Stimulated activated CD4-positive, alpha-beta T cell treated with anti-CD3 and anti-CD28 coated beads, Interleukin-15, amount 100 ng/mL, for 1 hour (primary cell): ENCODE data around the gene ZFP69.

Source experiments
- DNase-seq, 2 donors: peaks; one replicate each; pipeline ENCODE4 v3.0.0-alpha.2; 2020; ENCODE audit warnings: low read depth in 1 of 2, low spot score in 1 of 2

ZFP69 gene

GRCh38 chr1:40508375-40509341, 31.6 kb downstream of the ZFP69 start, which contains the start of gene EXO5:
Gene EXO5, plus strand, starts transcription at chr1:40508767. Its CDS starts 5,778 bp downstream, at chr1:40514545.
- DNase-seq = peak; percentile 64 to 80

- DNase-seq = no peak
Measured at GRCh38 chr1:40519517-40519916, 42.4 kb downstream of the ZFP69 start.

- no peak for DNase-seq
Measured at GRCh38 chr1:40530735-40531380, 53.8 kb downstream of the ZFP69 start.

GRCh38 chr1:40531381-40532061, 54.4 kb downstream of the ZFP69 start, which contains the start of gene ZNF684:
Gene ZNF684, plus strand, starts transcription at chr1:40531637. Its CDS starts 1,530 bp downstream, at chr1:40533167.
- peak; percentile 62 to 63 for DNase-seq

- DNase-seq = no peak
Measured at GRCh38 chr1:40532062-40532389, 54.9 kb downstream of the ZFP69 start.

GRCh38 chr1:40532844-40533424, 55.8 kb downstream of the ZFP69 start:
- no peak for DNase-seq

- no peak for DNase-seq
Measured at GRCh38 chr1:40534589-40534988, 57.5 kb downstream of the ZFP69 start.

- DNase-seq = no peak
Measured at GRCh38 chr1:40535732-40536131, 58.6 kb downstream of the ZFP69 start.

- no peak for DNase-seq
Measured at GRCh38 chr1:40539338-40539737, 62.2 kb downstream of the ZFP69 start.
